Suppressor macrophage treated with lipopolysaccharide for 1 hour (primary cell): Measurements from ENCODE around the gene ERC1.
"Not testable (repeated sequence)": the region's sequence is repeated elsewhere in the genome, so short reads cannot be mapped to it uniquely, and the experiment has no call there.

ENCODE experiments used
- DNase-seq, 3 donors: peaks; one replicate each; pipeline ENCODE4 v3.0.0-alpha.2; 2020 to 2022

ERC1 gene

GRCh38 chr12:1034243-1034642 lies 43.2 kb downstream of the ERC1 start:
- no peak for DNase-seq

- DNase-seq = no peak
Observed at GRCh38 chr12:1034751-1035457, 43.9 kb downstream of the ERC1 start.

- DNase-seq = no peak
Observed at GRCh38 chr12:1041478-1041877, 50.5 kb downstream of the ERC1 start.

DNA sequence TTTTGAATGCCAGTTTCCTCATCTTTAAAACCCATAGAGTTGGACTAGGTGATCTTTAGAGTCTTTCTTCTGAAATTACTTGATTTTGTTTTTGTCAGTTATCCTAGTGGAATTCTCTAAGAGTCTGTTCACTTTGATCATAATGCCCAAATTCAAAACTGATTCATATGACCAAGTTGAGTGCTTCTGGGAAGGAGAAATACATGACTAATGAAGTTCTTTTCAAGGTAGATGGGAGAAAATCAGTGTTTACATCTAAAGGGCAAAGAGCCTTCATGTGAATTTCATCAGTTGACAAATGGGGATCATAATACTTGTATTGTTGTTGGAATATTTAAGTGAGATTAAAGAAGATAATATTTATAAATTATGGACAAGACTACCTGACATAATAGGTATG lies 53.2 kb downstream of the ERC1 start:
- no peak for DNase-seq

GRCh38 chr12:1044696-1045095 lies 53.7 kb downstream of the ERC1 start:
- DNase-seq = no peak

DNA sequence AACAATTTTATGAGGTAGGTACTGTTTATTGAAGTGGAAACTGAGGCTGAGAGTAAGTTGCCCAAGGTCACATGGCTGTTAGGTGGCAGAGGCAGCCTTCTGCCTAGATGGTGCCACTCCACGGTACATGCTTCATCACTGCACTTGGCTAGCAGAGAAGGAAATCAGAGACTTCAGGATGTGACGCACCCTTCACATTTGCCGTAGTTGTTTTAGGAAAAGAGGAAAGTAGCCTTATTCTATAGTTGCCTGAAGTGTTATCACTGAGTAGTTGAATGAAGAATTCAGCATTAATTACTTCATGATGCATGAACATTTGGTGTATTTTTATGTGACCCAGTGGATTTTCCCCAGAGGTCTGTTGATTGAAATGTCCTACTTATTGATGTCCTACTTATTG lies 55.7 kb downstream of the ERC1 start:
- peak; percentile 17 to 51 (median 39) for DNase-seq

- peak; percentile 71 to 84 (median 82) for DNase-seq
Observed at GRCh38 chr12:1047898-1048660, 57.1 kb downstream of the ERC1 start.

- peak in 2 of 3 donors; percentile 4 to 13 for DNase-seq
Observed at GRCh38 chr12:1050059-1050707, 59.2 kb downstream of the ERC1 start.

DNA sequence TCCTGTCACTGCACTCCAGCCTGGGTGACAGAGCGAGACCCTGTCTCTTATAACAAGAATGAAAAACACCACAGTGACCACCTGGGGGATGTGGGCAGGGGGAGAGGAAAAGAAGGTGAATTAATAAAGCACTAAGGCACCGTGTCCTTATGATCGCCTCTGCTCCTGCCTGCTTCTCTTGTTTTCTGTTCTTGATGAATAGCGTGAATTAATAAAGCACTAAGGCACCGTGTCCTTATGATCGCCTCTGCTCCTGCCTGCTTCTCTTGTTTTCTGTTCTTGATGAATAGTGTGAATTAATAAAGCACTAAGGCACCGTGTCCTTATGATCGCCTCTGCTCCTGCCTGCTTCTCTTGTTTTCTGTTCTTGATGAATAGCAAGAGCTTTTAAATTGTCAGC lies 60.6 kb downstream of the ERC1 start:
- DNase-seq = not testable (repeated sequence)

- DNase-seq = no peak
Observed at GRCh38 chr12:1053690-1054089, 62.7 kb downstream of the ERC1 start.

DNA sequence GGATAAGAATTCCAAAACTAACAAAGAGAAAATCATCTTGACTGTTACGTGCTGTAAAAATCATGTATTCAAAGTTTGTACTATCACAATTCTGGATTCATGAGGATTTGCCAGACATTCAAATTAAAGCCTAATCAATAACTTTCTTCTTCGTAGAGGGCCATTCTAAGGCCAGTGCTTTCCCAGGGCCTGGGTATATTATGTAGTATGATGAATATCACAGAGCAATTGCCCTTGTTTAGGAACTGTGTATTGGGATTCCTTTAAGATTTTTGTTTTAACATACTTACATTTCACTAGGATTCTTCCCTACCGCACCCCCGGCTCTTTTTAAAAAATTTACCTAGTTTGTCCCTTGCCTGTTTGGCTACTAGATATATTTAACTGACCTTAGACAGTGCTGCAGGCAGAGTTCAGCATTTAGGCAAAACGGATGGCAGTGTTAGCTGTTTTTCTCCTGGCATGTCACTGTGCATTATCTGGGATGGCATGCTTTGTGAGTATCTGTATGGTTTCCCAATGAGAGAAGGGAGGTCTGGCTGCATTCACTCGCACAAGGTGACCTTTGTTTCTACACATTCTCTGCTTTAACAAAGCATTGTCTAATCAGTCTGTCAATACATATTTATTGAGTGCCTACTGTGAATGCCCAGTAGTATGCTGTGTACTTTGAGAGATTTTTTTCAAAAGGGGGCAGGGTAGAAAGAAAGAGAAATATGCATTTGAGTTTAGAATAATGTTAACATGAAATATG lies 63.3 kb downstream of the ERC1 start:
- DNase-seq = no peak

- no peak for DNase-seq
Observed at GRCh38 chr12:1056390-1056789, 65.4 kb downstream of the ERC1 start.

- DNase-seq = no peak
Observed at GRCh38 chr12:1058423-1058822, 67.4 kb downstream of the ERC1 start.

DNA sequence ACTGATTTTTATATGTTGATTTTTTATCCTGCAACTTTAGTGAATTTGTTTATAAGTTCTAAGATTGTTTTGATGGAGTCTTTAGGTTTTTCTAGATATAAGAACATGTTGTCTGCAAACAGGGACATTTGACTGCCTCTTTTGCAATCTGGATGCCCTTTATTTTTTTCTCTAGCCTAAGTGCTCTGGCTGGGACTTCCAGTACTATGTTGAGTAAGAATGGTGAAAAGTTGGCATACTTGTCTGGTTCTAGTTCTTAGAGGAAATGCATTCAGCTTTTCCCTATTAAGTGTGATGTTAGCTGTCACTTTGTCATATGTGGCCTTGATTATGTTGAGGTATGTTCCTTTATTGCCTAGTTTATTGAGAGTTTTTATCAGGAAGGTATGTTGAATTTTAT lies 68.1 kb downstream of the ERC1 start:
- DNase-seq = peak; percentile 34 to 62 (median 52)

GRCh38 chr12:1063852-1064251 lies 72.8 kb downstream of the ERC1 start:
- DNase-seq = no peak

DNA sequence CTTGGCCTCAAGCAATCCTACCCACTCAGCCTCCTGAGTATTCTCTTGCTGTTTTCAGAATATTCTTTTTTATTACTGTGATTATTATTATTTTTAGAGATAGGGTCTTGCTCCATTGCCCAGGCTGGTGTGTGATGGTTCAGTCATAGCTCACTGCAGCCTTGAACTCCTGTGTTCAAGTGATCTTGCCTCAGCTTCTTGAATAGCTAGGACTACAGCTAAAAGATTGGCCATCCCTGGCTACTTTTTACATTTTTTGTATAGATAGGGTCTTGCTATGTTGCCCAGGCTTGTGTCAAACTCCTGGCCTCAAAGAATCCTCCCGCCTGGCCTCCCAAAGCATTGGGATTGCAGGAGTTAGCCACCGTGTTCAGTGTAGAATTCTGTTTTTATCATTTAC lies 73.3 kb downstream of the ERC1 start:
- DNase-seq = no peak

GRCh38 chr12:1065629-1066028 lies 74.6 kb downstream of the ERC1 start:
- no peak for DNase-seq

DNA sequence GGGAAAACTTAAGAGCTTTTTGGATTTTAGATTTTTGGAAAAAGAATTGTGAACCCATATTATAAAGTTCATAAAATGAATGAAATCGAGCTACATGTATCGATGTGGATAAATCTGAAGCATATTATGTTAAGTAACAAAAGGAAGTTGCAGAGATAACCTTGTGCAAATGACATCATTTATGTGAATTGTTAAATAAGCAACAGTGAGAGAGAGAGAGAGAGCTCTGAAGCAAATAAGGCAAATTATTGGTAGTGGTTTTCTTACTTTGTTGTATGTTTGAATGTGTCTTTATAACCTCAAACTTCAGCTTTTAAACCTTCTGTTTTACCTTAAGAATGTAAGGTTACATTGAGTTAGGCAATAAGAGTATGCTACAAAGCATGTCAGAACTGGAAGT lies 78.8 kb downstream of the ERC1 start:
- DNase-seq = peak in 2 of 3 donors; percentile 36 to 39

DNA sequence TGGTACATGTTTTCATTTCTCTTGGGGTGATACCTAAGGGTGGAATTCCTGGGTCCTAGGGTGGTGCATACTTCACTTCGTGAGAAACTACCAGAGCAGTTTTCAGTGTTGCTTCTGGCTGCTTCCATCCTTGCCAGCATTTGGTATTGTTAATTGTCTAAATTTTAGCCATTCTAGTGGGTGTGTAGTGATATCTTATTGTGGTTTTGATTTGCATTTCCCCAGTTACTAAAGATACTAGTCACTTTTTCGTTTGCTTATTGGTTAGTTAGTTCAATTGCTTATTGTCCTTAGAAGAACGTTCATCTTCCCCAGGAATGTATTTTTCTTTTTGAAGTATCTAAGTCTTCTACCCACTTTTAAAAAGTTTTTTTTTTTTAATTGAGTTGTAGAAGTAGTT lies 80.2 kb downstream of the ERC1 start:
- no peak for DNase-seq

GRCh38 chr12:1073652-1074051 lies 82.6 kb downstream of the ERC1 start:
- DNase-seq = no peak

DNA sequence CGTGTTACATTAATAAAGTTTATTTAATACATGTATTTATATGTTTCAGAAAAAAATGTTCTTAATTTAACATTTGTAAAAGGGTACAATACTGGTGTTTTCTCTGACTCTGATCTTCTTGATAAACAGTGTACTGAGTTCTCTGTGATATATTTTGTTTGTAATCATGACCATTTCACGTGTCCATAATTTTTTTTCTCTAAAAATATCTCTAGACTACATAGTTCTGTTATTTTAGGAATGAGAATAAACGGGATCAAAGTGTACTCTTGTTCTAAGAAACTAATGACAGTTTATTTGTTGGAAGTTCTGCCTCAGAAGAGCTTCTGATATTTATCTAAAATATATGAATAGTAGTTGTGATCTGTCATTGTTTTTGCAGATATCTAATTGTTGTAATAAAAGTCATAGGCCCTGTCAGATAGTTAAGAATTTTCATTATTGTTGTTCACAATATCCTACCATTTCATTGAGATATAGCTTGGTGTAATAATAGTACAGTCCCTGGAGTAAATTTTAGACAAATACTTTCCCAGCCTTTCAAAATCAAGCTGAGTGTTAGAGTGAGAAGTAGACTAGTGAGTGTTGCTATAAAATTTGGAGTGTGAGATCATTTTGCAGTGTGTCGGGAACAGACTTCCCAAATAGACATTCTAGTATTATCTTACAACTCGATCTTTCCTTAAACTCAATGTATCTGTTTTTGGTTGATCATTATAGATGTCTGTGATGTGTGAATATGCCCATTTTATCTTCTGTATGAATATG lies 86.2 kb downstream of the ERC1 start:
- no peak for DNase-seq

- DNase-seq = peak; percentile 12 to 43 (median 25)
Observed at GRCh38 chr12:1078002-1078401, 87.0 kb downstream of the ERC1 start.
